PFSK-1 (cell line): Measurements from ENCODE around the gene NUDCD3.

ENCODE experiments used
- FOXP2 ChIP-seq: optimal IDR thresholded peaks from 2 replicates; pipeline ENCODE3; 2011; ENCODE audit warnings: borderline replicate concordance, control low read depth, inconsistent platforms; ENCODE audit not compliant: insufficient read depth; ENCODE audit errors: extremely low read length, extremely low read depth
- POLR2AphosphoS5 ChIP-seq: IDR thresholded peaks from 2 replicates; pipeline ENCODE4 v1.6.1; 2012; ENCODE audit warnings: low read depth, mild to moderate bottlenecking, control low read depth, low read length, moderate library complexity
- SIN3A ChIP-seq: IDR thresholded peaks from 2 replicates; pipeline ENCODE4 v1.6.1; 2012; ENCODE audit warnings: mild to moderate bottlenecking, low read length, moderate library complexity, borderline replicate concordance; ENCODE audit not compliant: insufficient read depth
- TAF1 ChIP-seq: IDR thresholded peaks from 2 replicates; pipeline ENCODE4 v1.6.1; 2012; ENCODE audit warnings: low read length, control low read depth, borderline replicate concordance; ENCODE audit not compliant: insufficient read depth
- TF ChIP-seq, protein P1 (sequence below), 2 experiments: IDR thresholded peaks; 2 replicates each; pipeline versions ENCODE4 v1.6.1 to v1.8.0; 2011 to 2012; ENCODE audit warnings: low read depth in 2 of 2, low read length in 2 of 2, control low read depth in 1 of 2, inconsistent platforms in 1 of 2, mild to moderate bottlenecking in 1 of 2, moderate library complexity in 1 of 2; ENCODE audit not compliant: insufficient read depth in 1 of 2

NUDCD3 gene

DNA sequence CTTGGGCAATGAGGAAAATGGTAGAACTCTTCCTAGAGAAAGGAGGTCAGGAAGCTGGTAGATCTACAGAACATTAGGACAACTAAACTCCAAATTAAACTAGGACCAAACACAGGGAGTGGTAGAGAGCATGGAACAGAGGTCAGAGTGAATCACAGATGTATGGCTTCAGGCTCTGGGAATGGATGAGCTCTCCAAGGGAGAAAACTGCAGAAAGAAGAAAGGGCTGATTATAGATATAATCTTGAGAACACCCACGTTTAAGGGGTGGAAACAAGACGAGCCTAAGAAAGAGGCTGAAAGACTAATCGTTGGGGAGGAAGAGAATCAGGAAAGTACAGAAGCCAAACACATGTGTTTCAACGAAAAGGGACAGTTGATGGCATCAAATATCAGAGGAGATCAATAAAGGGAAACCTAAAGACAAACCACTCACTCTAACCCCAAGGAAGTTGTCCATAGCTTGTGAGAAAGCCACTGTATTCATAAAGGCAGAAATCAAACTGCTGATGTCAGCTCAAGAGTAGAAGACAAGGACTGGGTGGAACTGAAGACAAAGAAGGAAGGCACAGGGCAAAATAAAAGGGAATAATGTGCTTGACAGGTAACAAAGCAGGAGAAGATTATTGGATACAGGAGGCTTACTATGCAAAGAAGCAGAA, 41.4 kb downstream of the NUDCD3 start:
- TF ChIP-seq FOXP2, result no peak
- TF ChIP-seq, protein P1, sequence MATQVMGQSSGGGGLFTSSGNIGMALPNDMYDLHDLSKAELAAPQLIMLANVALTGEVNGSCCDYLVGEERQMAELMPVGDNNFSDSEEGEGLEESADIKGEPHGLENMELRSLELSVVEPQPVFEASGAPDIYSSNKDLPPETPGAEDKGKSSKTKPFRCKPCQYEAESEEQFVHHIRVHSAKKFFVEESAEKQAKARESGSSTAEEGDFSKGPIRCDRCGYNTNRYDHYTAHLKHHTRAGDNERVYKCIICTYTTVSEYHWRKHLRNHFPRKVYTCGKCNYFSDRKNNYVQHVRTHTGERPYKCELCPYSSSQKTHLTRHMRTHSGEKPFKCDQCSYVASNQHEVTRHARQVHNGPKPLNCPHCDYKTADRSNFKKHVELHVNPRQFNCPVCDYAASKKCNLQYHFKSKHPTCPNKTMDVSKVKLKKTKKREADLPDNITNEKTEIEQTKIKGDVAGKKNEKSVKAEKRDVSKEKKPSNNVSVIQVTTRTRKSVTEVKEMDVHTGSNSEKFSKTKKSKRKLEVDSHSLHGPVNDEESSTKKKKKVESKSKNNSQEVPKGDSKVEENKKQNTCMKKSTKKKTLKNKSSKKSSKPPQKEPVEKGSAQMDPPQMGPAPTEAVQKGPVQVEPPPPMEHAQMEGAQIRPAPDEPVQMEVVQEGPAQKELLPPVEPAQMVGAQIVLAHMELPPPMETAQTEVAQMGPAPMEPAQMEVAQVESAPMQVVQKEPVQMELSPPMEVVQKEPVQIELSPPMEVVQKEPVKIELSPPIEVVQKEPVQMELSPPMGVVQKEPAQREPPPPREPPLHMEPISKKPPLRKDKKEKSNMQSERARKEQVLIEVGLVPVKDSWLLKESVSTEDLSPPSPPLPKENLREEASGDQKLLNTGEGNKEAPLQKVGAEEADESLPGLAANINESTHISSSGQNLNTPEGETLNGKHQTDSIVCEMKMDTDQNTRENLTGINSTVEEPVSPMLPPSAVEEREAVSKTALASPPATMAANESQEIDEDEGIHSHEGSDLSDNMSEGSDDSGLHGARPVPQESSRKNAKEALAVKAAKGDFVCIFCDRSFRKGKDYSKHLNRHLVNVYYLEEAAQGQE (IDR thresholded peaks at IDR 0.05; ENCODE audit: insufficient read depth in 1 of 2, low read depth in 2 of 2, low read length in 2 of 2), result no peak
- TF ChIP-seq SIN3A, result no peak
- no peak for TF ChIP-seq POLR2AphosphoS5
- TF ChIP-seq TAF1, result no peak

DNA sequence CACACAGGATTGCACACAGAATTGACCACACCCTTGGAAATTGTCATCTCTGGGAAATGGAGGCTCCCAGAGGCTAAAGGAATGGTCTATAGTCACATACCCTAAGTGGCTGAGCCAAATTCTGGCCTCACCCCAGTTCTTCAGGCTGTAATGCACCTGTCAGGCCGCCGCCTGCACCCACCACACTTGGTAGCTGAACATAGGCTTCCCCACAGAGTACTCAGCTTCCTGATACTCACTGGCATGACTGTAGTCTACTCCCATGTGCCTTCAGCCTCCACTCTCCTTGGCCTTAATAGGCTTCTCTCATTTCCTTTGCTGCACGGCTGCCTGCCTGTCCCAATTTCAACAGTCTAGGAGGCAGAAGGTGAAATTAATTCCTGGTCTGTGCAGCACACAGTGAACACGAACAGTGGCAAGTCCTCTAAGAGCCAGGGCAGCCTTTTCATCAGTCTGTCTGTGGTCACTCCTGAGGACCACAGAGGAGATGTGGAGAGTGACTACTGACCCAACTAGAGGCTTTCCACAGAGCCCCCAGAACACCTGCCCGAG, 42.5 kb downstream of the NUDCD3 start:
- no peak for TF ChIP-seq FOXP2
- TF ChIP-seq SIN3A, result no peak
- TF ChIP-seq POLR2AphosphoS5, result no peak
- TF ChIP-seq, protein P1 (IDR thresholded peaks at IDR 0.05; ENCODE audit: insufficient read depth in 1 of 2, low read depth in 2 of 2, low read length in 2 of 2), result no peak

DNA sequence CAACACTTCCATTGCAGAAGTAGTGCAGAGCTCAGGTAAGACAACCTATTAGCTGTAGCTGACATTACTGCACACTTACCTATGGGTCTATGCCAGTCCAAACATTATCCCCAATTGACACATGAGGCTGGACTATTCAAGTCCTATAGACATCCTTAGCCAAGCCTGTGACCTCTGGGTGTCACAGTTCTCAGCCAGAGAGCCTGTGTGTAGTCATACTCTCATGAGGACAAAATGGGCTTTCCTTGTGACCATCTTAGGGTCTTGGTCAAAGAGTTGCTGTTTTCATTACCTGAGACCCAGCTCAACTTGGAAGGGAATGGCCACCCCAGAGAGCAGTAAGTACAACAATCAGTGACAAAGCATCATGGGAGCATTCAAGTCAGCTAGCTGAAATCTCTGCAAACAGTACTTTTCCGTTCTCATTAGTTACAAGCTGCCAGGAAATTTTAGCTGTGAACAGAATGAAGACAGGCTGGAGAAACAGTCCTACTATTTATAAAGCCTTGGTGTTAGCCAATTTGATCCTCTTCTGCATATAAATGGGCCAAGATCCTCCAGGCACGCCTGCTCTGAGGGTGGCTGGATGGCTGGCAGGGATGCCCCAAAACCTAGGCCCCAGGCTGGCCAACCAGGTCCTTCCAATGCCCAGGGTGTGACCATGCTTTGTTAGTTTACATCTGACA, 44.3 kb downstream of the NUDCD3 start:
- TF ChIP-seq TAF1, result no peak
- no peak for TF ChIP-seq SIN3A
- no peak for TF ChIP-seq POLR2AphosphoS5
- no peak for TF ChIP-seq FOXP2
- TF ChIP-seq, protein P1 (IDR thresholded peaks at IDR 0.05; ENCODE audit: insufficient read depth in 1 of 2, low read depth in 2 of 2, low read length in 2 of 2), result no peak

DNA sequence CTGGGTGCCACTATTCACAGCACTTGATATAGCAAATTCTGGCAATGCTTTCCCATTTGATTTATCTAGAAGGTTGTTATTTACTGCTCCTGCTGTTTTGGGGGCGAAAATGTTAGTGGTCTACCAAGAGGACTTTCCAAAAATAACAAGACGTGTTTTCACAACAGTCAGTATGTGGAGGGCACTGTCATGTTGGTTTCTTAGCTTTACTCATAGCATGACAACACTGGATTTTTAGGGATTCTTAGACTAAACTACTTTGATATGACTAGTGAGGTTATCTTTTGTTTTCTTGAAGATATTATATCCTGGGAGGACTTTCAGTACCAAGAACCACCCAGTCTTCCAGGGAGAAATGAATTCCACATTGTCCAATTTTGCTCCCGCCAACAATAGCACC, 49.4 kb downstream of the NUDCD3 start:
- TF ChIP-seq TAF1 (no peak), POLR2AphosphoS5 (no peak), SIN3A (no peak)

DNA sequence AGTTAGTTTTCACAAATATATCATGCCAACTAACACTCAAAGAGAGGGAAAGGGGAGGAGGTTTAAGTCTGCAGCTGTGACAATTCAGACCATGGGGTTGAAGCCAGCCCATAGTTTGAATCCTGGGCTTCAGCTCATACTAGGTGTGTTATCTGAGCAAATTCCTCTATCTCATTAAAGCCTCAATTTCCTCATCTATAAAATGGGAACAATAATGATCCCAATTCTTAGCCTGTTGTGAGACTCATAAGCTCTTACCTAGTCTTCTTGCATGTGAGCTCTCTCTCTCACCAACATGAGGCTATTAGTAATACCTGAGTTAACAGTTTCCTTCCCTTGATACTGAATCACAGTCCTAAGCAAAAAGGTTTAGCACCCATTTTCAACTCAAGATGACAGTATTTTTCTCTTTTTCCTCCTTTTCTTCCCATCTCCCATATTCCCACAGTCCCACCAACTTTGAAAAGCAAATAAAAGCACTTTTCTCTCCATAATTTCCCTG, 49.8 kb downstream of the NUDCD3 start:
- TF ChIP-seq FOXP2, result no peak
- no peak for TF ChIP-seq POLR2AphosphoS5
- no peak for TF ChIP-seq TAF1
- TF ChIP-seq SIN3A, result no peak
- TF ChIP-seq, protein P1 (IDR thresholded peaks at IDR 0.05; ENCODE audit: insufficient read depth in 1 of 2, low read depth in 2 of 2, low read length in 2 of 2), result no peak
